Stimulated activated CD4-positive, alpha-beta T cell treated with anti-CD3 and anti-CD28 coated beads, Interleukin-15, amount 100 ng/mL, for 48 hours (primary cell): ENCODE data around the gene ARHGEF16.

Experiments used
- DNase-seq, 2 donors: peaks; one replicate each; pipeline ENCODE4 v3.0.0-alpha.2; 2020; ENCODE audit warnings: low read depth in 2 of 2

The ARHGEF16 gene

DNA sequence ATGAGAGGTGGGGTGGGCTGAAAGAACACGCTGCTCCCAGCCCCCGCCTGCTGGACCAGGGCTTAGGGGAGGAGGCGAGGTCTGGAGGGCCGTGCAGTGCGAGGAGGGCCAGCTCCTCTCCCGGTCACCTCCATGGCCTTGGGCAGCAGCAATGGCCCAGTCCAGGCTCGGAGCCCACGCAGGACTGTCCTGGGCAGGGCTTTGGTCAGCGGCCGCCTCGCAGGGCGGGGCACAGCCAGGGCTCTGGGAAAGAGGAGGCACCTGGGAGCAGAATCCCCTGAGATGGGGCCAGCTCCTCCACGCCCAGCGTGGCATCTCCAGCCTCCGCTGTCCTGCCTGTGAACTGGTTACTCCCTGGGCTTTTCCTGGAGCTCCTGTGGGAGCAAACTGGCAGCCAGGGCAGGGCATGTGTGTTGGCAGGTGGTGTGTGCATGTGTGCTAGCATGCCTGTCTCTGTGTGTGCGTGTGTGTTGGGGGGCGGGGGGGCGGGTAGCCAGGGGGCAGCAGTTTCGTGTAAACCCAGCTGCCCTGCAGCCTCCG is 27.4 kb downstream of the ARHGEF16 start:
- DNase-seq, result no peak

DNA sequence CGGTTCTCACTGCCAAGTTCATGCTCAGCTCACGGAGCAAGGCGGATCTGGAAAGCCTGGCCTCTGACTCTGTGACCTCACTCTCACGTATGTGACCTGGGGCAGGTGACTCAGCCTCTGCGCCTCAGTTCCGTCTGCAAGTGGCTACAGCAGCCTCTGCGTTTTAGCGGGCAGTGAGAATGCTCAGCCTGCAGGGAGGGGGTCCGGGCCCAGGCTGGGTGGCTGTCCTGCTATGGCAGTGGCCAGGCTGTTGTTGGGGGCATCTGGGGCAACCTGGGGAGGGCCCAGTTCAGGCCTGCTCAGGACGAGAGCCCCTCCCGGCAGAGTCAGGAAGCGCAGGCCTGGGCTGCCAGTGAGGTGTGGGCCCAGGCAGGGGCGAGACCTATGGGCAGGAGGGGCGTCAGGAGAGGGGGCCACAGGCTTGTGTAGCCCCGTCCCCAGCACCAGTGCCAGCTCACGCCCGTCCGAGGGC is 27.9 kb downstream of the ARHGEF16 start:
- no peak for DNase-seq

DNA sequence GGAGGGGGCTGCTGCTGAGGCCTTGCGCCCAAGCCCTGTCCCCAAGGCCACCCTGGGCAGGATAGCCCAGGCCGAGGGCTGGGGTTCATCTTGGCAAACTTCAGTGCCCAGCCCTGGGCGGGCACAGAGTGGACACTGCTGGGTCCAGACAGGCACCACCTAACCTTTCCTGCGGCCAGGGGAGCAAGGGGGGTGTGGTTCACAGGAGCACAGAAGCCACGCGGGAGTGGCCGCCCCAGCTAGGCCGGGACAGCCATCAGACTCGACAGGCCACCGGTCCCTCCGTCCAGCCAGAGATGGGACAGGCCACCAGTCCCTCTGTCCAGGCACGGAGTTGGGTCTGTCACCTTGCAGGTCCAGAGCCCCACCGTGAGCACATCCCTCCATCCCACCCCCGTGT is 28.9 kb downstream of the ARHGEF16 start:
- DNase-seq, result no peak

DNA sequence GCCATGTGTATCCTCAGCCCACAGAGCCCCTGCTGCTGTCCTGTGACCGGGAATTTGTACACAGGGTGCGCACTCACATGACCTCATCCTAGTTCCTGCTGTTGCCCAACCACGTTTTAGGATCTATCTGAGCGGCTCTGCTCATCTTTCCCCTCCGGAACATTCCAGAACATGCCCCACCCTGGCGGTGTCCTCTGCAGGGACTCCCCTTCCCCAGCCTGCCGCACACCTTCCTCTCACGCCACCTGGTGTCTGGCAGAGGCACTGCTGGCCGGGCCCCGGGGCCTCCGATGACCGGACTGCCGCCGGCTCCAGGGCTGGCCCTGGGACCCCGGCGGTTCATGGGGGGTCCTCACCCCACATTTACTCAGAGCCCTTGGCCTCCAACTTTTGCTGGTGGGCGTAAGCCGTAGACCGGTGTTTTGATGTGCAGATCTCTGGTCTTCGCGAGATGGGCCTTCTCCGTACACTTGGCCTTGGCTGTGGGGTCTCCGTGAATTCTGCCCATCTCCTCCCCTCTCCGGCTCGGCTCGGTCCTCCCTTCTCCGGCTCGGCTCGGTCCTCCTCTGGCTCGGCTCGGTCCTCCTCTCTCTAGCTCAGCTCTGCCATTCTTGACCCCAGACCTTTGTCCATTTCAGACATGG is 29.5 kb downstream of the ARHGEF16 start:
- peak in 1 of 2 donors; percentile 25 for DNase-seq

DNA sequence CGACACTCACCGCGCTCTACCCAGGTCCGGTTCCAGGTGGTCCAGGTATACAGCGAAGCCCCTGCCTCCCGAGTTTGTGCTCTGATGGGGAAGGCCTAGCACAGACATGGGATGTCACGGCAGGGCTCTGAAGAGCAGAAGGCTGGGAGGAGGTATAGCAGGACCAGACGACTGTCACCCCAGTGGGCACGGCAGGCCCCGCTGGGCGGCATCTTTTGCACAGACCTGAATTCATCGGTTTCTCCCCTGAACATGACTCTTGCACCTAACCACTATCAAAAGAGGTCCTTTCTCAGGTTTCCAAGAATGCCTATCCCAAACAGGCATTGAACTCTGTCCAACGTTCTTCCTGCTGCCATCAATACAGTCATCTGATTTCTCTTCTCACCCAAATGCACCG is 30.6 kb downstream of the ARHGEF16 start:
- no peak for DNase-seq

DNA sequence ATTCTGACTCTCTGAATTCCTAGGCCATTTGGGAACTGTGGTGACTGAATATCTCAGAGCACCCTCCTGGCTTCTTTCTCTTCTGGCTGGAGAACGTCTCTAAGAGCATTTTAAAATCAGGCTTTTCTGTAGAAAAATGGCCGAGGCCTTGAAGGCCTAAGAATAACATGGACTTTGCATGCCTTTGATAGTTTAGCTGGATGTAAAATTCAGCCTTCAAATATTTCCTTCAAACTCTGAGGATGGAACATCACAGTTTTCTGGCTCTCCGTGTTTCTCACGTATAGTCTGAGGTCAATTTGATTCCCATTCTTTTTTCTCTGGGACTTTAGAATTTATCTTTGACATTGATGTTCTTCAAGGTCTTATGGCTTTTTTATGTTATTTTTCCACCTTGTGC is 34.0 kb downstream of the ARHGEF16 start:
- DNase-seq, result no peak

DNA sequence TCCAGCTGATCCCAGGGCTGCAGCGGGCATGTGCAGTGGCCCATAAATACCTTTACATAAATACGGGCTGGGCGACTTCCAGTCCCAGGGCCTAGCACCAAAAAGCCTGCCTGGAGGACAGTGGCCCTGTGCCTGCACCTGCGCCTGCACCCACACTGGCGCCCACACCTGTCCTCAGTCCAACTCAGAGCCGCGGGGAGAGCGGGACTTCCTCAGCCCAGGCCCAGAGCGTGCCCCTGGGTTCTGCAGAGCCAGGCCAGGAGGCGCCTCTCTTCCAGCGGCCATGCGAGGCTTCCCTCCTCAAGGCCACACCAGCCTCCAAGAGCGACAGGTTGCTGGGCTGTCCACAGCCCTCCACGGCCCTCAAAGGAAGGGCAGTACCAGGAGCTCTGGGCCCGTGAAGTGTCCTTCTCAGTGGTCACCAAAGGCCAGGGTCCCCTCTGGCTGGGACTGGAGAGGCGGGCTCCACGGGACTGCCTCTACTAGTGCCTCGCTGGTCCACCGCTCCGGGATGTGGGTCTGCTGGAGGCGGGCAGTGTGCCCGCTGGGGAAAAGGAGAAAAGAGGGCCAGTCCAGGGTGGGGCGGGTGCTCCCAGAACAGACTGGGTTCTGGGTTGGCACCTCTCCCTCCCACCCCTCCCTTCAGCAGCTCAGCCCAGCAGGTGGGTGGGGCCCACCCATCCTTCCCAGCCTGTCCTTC is 35.7 kb downstream of the ARHGEF16 start:
- DNase-seq, result no peak

DNA sequence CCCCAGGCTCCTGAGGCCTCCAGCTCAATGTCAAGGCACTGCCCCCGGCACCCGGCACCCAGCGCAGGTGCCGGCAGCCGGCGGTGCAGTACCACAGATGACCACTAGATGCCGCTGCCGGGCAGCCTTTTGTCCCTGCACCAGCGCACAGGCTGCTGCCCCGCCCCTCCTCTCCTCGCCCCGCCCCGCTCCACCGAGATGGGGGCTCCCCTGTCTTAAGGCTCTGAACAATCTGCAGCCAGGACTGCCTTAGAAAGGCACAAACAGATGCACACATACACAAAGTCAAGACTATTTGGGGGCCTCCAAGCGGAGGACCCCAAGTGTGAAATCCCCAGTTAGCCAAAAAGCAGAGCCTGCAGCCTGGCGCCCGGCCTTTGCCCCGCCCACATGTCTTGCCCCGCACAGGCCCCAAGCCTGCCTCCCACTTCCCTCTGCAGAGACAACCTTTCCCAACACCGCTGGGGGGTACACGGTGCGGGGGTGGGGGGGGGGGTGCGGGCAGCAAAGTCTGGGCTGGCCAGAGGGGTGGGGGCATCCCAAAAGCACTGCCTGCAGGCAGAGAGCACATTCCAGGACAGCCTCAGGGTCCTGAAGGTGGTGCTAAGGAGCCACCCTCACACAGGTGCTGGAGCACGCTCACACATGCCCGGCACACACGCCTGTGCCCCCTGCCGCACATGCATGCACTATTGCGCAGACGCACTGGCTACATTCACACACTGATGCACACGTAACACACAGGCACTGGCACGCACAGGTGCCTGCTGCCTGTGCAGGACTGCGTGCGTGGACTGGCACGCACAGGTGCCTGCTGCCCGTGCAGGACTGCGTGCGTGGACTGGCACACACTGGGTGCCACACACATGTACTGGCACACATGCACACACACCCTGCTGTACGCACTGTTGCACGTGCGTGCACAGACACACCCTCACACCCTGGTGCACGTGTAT is 37.1 kb downstream of the ARHGEF16 start:
- peak; percentile 58 to 82 for DNase-seq

DNA sequence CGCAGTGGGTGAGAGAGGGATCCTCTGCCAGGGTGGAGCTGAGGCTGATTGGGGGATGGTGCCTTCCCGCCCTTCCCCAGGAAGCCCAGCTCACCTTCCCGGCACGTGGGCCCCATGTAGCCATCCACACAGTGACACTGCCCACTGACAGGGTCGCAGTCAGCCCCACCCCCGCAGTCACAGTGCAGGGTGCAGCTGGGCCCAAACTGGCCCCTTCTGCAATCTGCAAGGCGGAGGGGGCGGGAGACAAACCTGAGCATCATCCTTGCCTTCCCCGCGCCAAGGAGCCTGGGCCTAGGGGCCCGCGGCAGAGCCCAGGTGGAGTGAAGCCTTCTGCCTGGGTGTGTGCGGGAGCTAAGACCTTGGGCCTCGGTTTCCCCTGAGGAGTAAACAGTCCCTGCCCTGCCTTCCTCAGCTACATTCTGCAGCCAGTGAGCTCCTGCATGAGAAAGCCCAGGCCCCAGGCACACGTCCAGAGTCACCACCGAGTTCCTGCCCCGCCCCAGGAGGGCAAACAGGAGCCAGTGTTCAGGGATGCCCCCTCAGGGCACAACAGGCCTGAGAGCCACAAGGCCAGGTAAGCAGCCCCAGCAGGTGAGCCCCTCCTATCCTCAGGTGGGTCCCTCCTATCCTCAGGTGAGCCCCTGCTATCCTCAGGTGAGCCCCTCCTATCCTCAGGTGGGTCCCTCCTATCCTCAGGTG is 38.2 kb downstream of the ARHGEF16 start:
- no peak for DNase-seq

DNA sequence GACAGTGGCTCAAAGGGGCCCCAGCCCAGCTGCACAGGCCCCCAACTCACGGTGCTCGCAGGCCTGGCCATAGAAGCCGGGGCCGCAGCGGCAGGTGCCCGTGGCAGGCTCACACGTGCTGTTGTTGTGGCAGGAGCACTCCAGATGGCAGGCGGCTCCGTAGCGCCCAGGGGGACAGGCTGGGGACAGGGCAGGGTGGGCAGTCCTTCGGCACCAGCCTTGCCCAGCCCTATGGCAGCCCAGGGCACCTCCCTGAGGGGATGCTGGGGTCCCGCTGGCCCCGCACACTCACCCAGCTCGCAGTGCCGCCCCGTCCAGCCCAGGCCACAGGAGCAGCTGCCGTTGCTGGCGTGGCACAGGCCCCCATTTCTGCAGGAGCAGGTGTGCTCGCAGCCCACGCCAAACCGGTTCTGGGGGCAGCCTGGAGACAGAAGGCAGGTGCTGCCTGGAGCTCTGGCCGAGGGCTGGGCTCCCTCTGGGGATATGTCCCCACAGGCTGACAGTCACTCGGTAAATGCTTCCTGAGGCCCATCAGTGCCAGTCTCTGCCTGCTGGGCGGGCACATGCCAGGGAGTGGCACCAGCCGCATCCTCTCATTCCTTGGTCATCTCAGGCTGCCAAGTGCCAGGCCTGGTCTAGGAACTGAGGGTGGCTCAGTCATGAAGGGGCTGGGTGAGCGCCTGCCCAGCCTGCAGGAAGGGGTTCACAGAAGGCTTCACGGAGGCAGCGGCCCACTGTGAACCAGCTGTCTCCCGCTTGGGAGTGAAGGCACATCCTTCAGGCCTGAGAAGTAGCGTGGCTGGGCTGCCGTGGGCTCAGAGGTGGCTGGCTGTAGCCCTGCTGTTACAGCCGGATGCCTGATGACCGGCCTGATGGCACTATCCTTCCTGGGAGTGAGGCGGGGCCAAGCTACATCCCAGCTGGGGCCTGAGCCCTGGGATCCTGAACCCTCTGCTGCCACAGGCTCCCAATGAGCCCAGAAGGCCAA is 40.1 kb downstream of the ARHGEF16 start:
- no peak for DNase-seq

DNA sequence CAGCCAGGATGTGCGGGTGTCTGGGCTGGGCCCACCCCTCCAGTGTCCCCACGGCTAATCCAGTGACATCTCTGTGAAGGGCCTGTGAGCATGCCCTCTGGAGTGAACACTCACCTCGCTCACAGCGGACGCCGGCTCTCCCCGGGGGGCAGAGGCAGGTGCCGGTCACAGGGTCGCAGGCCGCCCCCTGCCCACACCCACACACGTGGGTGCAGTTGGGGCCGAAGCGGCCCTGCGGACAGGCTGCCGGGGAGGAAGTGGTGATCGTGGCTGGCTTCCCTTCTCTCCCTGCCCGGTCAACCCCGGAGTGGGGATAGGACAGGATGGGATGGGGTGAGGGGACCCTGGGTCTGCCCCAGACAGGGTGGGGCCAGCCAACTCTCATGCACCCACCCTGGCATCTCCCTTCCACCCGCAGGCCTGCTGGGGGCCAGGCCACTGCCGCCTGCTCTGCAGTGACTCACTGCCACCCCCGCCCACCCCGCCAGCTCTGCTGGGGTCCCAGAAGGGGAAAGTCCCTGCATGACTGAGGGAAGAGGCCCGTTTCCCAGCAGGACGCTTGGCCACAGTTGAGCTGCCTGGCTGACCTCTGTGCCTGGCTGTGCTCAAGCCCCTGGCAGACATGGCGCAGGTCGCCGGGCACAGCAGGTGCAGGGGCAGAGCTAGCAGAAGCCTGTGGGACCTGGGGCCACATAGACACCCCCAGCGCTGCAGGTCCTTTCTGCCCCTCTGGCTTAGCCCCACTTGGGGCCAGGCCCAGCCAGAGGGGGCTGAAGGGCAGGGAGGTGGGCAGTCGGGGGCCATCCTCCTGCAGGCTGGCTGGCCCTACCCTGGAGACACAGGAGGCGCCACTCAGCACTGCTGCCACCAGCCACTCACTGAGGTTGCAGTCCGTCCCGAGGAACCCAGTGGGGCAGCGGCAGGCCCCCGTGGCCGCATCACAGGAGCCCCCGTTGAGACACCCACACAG is 41.6 kb downstream of the ARHGEF16 start:
- DNase-seq, result no peak

DNA sequence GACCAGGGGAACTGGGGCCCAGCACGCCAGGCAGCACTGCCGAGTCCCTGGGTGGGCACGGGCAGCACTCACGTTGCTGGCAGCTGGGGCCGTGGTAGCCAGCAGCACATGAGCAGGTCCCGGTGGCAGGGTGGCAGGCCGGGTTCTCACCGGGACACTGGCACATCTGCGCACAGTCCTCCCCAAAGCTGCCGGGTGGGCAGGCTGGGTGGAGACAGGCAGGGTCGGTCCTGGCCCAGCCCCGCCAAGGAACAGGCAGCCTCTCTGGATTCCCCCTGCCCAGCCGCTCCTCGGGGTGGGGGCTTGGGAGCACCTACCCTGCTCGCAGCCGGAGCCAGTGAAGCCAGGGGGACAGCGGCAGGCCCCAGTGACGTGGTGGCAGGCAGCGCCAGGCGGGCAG is 42.5 kb downstream of the ARHGEF16 start:
- DNase-seq, result no peak

DNA sequence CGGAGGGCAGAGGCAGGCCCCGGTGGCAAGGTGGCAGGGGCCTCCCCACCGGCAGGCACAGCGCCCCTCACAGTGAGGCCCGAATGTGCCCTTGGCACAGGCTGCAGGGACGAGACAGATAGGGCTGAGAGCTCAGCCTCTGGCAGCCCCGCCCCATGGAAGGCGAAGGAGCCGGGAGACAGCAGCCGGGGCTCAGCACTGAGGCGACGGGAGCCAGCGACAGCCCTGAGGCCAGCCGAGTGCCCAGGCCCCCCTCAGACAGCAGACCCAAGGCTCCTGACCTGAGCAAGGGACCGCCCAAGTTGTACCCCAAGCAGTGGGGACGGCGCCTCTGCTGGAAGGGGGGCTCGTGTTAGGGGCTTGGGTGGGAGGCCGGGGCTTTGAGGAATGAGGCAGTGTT is 43.1 kb downstream of the ARHGEF16 start:
- DNase-seq, result no peak

DNA sequence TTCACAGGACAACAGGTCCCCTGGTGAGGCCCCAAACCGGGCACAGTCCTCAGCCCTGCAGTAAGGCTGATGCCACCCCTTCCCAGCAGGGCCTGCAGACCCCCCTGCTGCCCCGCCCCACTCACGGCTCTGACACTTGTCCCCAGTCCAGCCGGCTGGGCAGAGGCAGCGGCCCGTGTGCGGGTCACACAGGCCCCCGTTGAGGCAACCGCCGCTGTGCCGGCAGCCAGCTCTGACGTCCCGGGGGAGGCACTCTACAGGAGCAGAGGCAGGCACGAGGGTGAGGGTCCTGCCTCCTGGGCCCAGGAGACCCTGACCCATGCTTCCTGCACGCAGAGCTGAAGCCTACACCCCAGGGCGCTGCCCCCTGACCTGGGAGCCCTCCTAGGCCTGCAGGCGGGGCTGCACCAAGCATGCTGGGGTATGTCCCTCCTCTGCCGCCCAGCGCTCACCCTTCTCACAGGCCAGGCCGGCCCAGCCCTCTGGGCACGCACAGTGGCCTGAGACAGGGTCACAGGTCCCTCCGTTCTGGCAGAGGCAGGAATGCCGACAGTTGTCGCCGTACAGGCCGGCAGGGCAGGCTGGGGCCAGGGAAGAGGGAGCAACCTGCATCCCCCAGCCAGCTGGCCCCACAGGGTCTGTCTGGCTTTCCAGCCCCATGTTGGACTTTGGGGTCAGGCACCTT is 43.9 kb downstream of the ARHGEF16 start:
- DNase-seq, result no peak

DNA sequence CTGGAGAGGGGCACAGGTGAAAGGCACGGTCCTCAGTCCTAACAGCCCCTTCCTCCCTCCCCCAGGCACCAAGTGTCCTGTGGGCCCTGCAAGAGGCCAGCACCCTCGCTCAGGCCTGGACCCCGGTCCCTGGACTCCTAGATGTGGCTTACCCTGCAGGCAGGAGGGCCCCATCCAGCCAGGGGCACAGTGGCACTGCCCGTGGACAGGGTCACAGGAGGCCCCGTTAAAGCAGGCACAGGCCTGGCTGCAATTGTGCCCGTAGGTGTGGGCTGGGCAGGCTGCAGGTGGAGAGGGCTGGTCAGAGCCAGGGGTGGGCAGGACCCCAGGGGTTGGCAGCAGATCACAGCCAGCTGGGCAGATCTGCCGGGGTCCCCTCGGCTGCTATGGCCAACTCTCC is 44.5 kb downstream of the ARHGEF16 start:
- DNase-seq, result no peak

DNA sequence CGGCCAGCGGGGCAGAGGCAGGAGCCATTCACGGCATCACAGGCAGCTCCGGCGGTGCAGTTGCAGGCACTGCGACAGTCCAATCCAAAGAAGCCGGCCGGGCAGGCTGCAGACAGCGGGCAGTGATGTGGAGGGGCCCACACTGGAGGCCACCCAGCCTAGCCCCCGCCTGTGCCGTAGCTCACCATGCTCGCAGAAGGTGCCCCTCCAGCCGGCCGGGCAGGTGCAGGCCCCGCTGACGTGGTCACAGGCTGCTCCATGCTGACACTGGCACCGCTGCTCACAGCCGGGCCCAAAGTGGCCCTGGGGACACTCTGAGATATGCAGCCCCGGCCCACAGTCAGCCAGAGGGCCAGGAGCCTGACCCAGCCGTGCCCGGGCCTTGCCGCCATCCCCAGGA is 45.1 kb downstream of the ARHGEF16 start:
- no peak for DNase-seq

DNA sequence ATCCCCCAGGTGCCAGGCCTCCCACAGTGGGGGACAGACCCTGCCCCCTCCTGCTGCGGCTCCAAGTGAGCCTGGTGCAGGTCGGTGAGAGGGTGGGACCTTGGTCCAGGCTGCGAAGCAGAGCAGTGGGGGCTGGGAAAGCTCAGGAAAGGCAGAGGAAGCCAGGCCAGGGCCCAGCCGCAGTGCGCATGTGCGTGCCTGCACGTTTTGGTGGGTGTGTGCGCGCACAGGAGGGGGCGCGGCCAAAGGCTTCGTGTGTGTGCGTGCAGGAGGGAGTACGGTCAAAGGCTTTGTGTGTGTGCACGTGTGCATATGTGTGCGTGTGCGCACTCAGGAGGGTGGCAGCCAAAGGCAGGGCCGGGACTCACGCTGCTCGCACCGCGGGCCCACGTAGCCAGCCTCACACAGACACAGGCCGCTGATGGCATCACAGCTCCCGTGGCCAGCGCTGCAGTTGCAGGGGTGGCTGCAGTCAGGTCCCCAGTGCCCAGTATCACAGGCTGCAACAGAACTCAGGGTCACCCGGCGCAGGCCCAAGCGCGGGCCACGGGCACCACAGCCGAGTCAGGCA is 45.9 kb downstream of the ARHGEF16 start:
- DNase-seq, result no peak

DNA sequence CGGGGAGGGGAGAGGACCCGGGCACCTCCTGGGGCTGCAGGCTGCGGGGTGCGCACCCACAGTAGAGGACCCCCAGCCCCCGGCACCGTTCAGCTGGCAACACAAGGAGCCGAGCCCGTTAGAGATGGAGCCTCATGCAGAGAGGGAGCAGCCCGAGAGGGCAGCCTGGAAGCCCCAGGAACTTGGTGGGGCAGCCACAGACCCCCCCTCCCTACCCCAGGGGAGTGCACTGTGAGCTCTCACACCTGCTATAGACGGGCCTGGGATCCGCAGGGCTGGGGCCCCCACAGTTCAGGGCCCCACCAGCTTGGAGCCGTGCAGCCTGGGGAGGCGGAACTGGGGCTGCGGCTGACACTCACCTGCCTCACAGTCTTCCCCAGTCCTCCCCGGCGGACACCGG is 47.0 kb downstream of the ARHGEF16 start:
- no peak for DNase-seq
